PFSK-1 (cell line): Measurements from ENCODE around the gene GRIN3A.

Source experiments
- FOXP2 ChIP-seq: optimal IDR thresholded peaks from 2 replicates; pipeline ENCODE3; 2011; ENCODE audit warnings: borderline replicate concordance, control low read depth, inconsistent platforms; ENCODE audit not compliant: insufficient read depth; ENCODE audit errors: extremely low read length, extremely low read depth
- POLR2AphosphoS5 ChIP-seq: IDR thresholded peaks from 2 replicates; pipeline ENCODE4 v1.6.1; 2012; ENCODE audit warnings: low read depth, mild to moderate bottlenecking, control low read depth, low read length, moderate library complexity
- REST ChIP-seq, 2 experiments: IDR thresholded peaks; 2 replicates each; pipeline versions ENCODE4 v1.6.1 to v1.8.0; 2011 to 2012; ENCODE audit warnings: low read depth in 2 of 2, low read length in 2 of 2, control low read depth in 1 of 2, inconsistent platforms in 1 of 2, mild to moderate bottlenecking in 1 of 2, moderate library complexity in 1 of 2; ENCODE audit not compliant: insufficient read depth in 1 of 2
- SIN3A ChIP-seq: IDR thresholded peaks from 2 replicates; pipeline ENCODE4 v1.6.1; 2012; ENCODE audit warnings: mild to moderate bottlenecking, low read length, moderate library complexity, borderline replicate concordance; ENCODE audit not compliant: insufficient read depth
- TAF1 ChIP-seq: IDR thresholded peaks from 2 replicates; pipeline ENCODE4 v1.6.1; 2012; ENCODE audit warnings: low read length, control low read depth, borderline replicate concordance; ENCODE audit not compliant: insufficient read depth

The GRIN3A gene

GRCh38 chr9:101591787-101592446 is 146.5 kb downstream of the GRIN3A start:
- TF ChIP-seq SIN3A, result no peak
- no peak for TF ChIP-seq TAF1
- TF ChIP-seq FOXP2, result no peak
- TF ChIP-seq POLR2AphosphoS5, result no peak
- TF ChIP-seq REST (IDR thresholded peaks at IDR 0.05; ENCODE audit: insufficient read depth in 1 of 2, low read depth in 2 of 2, low read length in 2 of 2), result no peak

- no peak for TF ChIP-seq POLR2AphosphoS5
- TF ChIP-seq SIN3A, result no peak
- TF ChIP-seq REST (IDR thresholded peaks at IDR 0.05; ENCODE audit: insufficient read depth in 1 of 2, low read depth in 2 of 2, low read length in 2 of 2), result no peak
- TF ChIP-seq FOXP2, result no peak
- TF ChIP-seq TAF1, result no peak
Measured at GRCh38 chr9:101590901-101591300, 147.5 kb downstream of the GRIN3A start.

GRCh38 chr9:101587332-101588043 is 151.0 kb downstream of the GRIN3A start:
- TF ChIP-seq SIN3A (no peak), TAF1 (no peak), REST (IDR thresholded peaks at IDR 0.05; ENCODE audit: insufficient read depth in 1 of 2, low read depth in 2 of 2, low read length in 2 of 2) (no peak), FOXP2 (no peak), POLR2AphosphoS5 (no peak)

- TF ChIP-seq TAF1, result no peak
- TF ChIP-seq POLR2AphosphoS5, result no peak
- no peak for TF ChIP-seq REST (IDR thresholded peaks at IDR 0.05; ENCODE audit: insufficient read depth in 1 of 2, low read depth in 2 of 2, low read length in 2 of 2)
Measured at GRCh38 chr9:101586651-101587050, 151.8 kb downstream of the GRIN3A start.
